H1 (cell line): ENCODE measurements around the gene BLTP3B. TPM values are rescaled to one million over a fixed set of nuclear protein-coding genes. Genes with fewer than 3 reads are reported as not detected.
"Not testable (repeated sequence)": the region's sequence is repeated elsewhere in the genome, so short reads cannot be mapped to it uniquely, and the experiment has no call there.

ENCODE experiments used
- CTCF ChIA-PET: fragments of 300-600 bp; sonication (Branson Sonifier 250); formaldehyde crosslinking; loops from one replicate; lab custom pipeline; 2021; ENCODE audit not compliant: partially characterized antibody; lab: Charles Lee
- POLR2A ChIA-PET: fragments of 300-600 bp; sonication (Branson Sonifier 250); formaldehyde crosslinking; loops from one replicate; lab custom pipeline; 2021; ENCODE audit warnings: inconsistent platforms; ENCODE audit not compliant: partially characterized antibody; lab: Charles Lee
- DNase-seq, 2 experiments: peaks; one replicate each; pipeline versions ENCODE4 v3.0.0 to v3.0.0-alpha.2; 2010 to 2022; ENCODE audit warnings: low spot score in 2 of 2, low read depth in 1 of 2, mixed read lengths in 1 of 2
- FAIRE-seq: peaks from 2 replicates; lab custom pipeline; 2011; peaks lifted over from hg19 to GRCh38; lab: Jason Lieb, UNC
- H2AFZ ChIP-seq: 2 replicates; pipeline ENCODE4 v1.8.1; 2012; ENCODE audit warnings: low read length, inconsistent platforms
- H2AK5ac ChIP-seq: 2 replicates; pipeline ENCODE4 v1.6.1; 2013; ENCODE audit warnings: low read depth, low read length
- H2BK120ac ChIP-seq: replicated peaks from 2 replicates; pipeline ENCODE3; 2013; ENCODE audit warnings: low read depth, low read length, inconsistent platforms
- H2BK12ac ChIP-seq: 2 replicates; pipeline ENCODE4 v1.6.1; 2013; ENCODE audit warnings: low read depth, low read length
- H2BK15ac ChIP-seq: 2 replicates; pipeline ENCODE4 v1.6.1; 2013; ENCODE audit warnings: low read length
- H2BK20ac ChIP-seq: 2 replicates; pipeline ENCODE4 v1.6.1; 2013; ENCODE audit warnings: low read length
- H2BK5ac ChIP-seq: 2 replicates; pipeline ENCODE4 v1.6.1; 2013; ENCODE audit warnings: low read depth, low read length
- H3K14ac ChIP-seq: 2 replicates; pipeline ENCODE4 v1.6.1; 2013; ENCODE audit warnings: inconsistent platforms; ENCODE audit not compliant: insufficient read length
- H3K18ac ChIP-seq: 2 replicates; pipeline ENCODE4 v1.6.1; 2013; ENCODE audit warnings: low read length; ENCODE audit errors: extremely low read depth
- H3K23ac ChIP-seq: 2 replicates; pipeline ENCODE4 v1.6.1; 2013; ENCODE audit warnings: inconsistent platforms; ENCODE audit not compliant: insufficient read length
- H3K23me2 ChIP-seq: 2 replicates; pipeline ENCODE4 v1.6.1; 2013; ENCODE audit warnings: low read depth, low read length
- H3K27ac ChIP-seq: 2 replicates; pipeline ENCODE4 v1.6.1; 2011; ENCODE audit warnings: low read depth, low read length, inconsistent platforms
- H3K27me3 ChIP-seq, 4 experiments: replicated peaks in 1 of 4; 1 replicate in 1 of 4; 2 replicates in 3 of 4; pipeline versions ENCODE4 v1.6.1 to v1.8.1; 2011 to 2013; ENCODE audit warnings: low read length in 3 of 4, mild to moderate bottlenecking in 3 of 4, inconsistent platforms in 2 of 4, mixed read lengths in 2 of 4, moderate library complexity in 1 of 4; ENCODE audit not compliant: control insufficient read depth in 3 of 4, insufficient read depth in 3 of 4; ENCODE audit errors: extremely low read depth in 1 of 4
- H3K36me3 ChIP-seq, 4 experiments: 2 replicates each; pipeline versions ENCODE4 v1.6.1 to v1.8.1; 2011 to 2013; ENCODE audit warnings: mild to moderate bottlenecking in 4 of 4, low read length in 3 of 4, moderate library complexity in 2 of 4, control low read depth in 1 of 4, inconsistent platforms in 1 of 4; ENCODE audit not compliant: insufficient read depth in 4 of 4, control insufficient read depth in 2 of 4
- H3K4ac ChIP-seq: replicated peaks from 2 replicates; pipeline ENCODE3; 2013; ENCODE audit warnings: low read length, low read depth, mixed read lengths, inconsistent platforms; ENCODE audit not compliant: insufficient read length
- H3K4me1 ChIP-seq, 4 experiments: replicated peaks in 1 of 4; 1 replicate in 1 of 4; 2 replicates in 3 of 4; pipeline versions ENCODE4 v1.6.1 to v1.8.1; 2011 to 2013; ENCODE audit warnings: low read length in 3 of 4, inconsistent platforms in 2 of 4, mixed read lengths in 1 of 4; ENCODE audit not compliant: insufficient read depth in 4 of 4, control insufficient read depth in 3 of 4
- H3K4me2 ChIP-seq, 2 experiments: 2 replicates each; pipeline versions ENCODE4 v1.6.1 to v1.8.1; 2011 to 2013; ENCODE audit warnings: low read depth in 2 of 2, low read length in 2 of 2, control low read depth in 1 of 2, inconsistent platforms in 1 of 2, mild to moderate bottlenecking in 1 of 2; ENCODE audit not compliant: insufficient read depth in 1 of 2
- H3K4me3 ChIP-seq, 4 experiments: fragments of 200-600, 300-600 bp in 1 of 4; sonication (generic), shearing (Covaris generic), sonication (Bioruptor Twin) in 1 of 4; 2 replicates each; pipeline versions ENCODE4 v1.5.1 to v1.8.1; 2011 to 2016; ENCODE audit warnings: low read length in 4 of 4, low read depth in 3 of 4, control low read depth in 2 of 4, inconsistent platforms in 2 of 4, mild to moderate bottlenecking in 2 of 4, mixed read lengths in 1 of 4, moderate library complexity in 1 of 4; ENCODE audit not compliant: insufficient read depth in 2 of 4; ENCODE audit errors: extremely low read depth in 1 of 4
- H3K56ac ChIP-seq: replicated peaks from 2 replicates; pipeline ENCODE3; 2013; ENCODE audit warnings: low read depth, mild to moderate bottlenecking, mixed read lengths, low read length, inconsistent platforms; ENCODE audit not compliant: insufficient read length
- H3K79me1 ChIP-seq: 2 replicates; pipeline ENCODE4 v1.6.1; 2013; ENCODE audit warnings: low read depth, low read length, control low read depth
- H3K79me2 ChIP-seq, 2 experiments: 2 replicates each; pipeline versions ENCODE4 v1.6.1 to v1.8.1; 2012 to 2013; ENCODE audit warnings: low read length in 2 of 2, mild to moderate bottlenecking in 2 of 2, inconsistent platforms in 1 of 2; ENCODE audit not compliant: insufficient read depth in 2 of 2, control insufficient read depth in 1 of 2
- H3K9ac ChIP-seq, 4 experiments: replicated peaks in 1 of 4; 1 replicate in 1 of 4; 2 replicates in 3 of 4; pipeline versions ENCODE4 v1.6.1 to v1.8.1; 2011 to 2013; ENCODE audit warnings: low read depth in 3 of 4, low read length in 3 of 4, control low read depth in 2 of 4, mild to moderate bottlenecking in 2 of 4, moderate library complexity in 2 of 4, inconsistent platforms in 1 of 4; ENCODE audit errors: extremely low read depth in 1 of 4
- H3K9me3 ChIP-seq, 2 experiments: 2 replicates each; pipeline versions ENCODE4 v1.6.1 to v1.8.1; 2012 to 2013; ENCODE audit warnings: mild to moderate bottlenecking in 2 of 2, moderate library complexity in 2 of 2, control low read depth in 1 of 2, inconsistent platforms in 1 of 2, low read depth in 1 of 2, low read length in 1 of 2, mixed read lengths in 1 of 2; ENCODE audit not compliant: insufficient read depth in 2 of 2
- H4K20me1 ChIP-seq, 2 experiments: replicated peaks in 1 of 2; 2 replicates each; pipeline versions ENCODE3 to v1.8.1; 2011 to 2013; ENCODE audit warnings: inconsistent platforms in 2 of 2, low read length in 2 of 2, mild to moderate bottlenecking in 1 of 2; ENCODE audit not compliant: insufficient read depth in 2 of 2, control insufficient read depth in 1 of 2
- H4K5ac ChIP-seq: 2 replicates; pipeline ENCODE4 v1.6.1; 2013; ENCODE audit warnings: low read length, low read depth, mixed read lengths, inconsistent platforms; ENCODE audit not compliant: insufficient read length
- H4K8ac ChIP-seq: 2 replicates; pipeline ENCODE4 v1.8.0; 2013; ENCODE audit warnings: mild to moderate bottlenecking, moderate library complexity, low read length, inconsistent platforms; ENCODE audit not compliant: insufficient read depth; ENCODE audit errors: extremely low read depth
- H4K91ac ChIP-seq: replicated peaks from 2 replicates; pipeline ENCODE3; 2013; ENCODE audit warnings: low read length, mixed read lengths, inconsistent platforms; ENCODE audit not compliant: insufficient read length
- WGBS, 2 experiments: shearing (Covaris generic) in 1 of 2; methylation state at CpG; one replicate each; pipeline versions ENCODE4 v1.1.6 to v1.1.7; 2013 to 2015; ENCODE audit warnings: low lambda C conversion rate in 2 of 2, mixed read lengths in 2 of 2, inconsistent platforms in 1 of 2, low coverage in 1 of 2, missing lambda C conversion rate in 1 of 2; ENCODE audit not compliant: insufficient replicate concordance in 2 of 2, insufficient coverage in 1 of 2, insufficient read length in 1 of 2; ENCODE audit errors: extremely low coverage in 1 of 2, missing lambda C conversion rate in 1 of 2; 5-methylcytosine and 5-hydroxymethylcytosine counted together
- polyA plus RNA-seq, 7 experiments: library from polyadenylated mRNA; depleted of rRNA in 3 of 7; stranded (reverse) in 5 of 7; unstranded in 2 of 7; fragments of >200 nt in 5 of 7; fragments of 200-250 nt in 2 of 7; gene quantifications; 1 replicate in 5 of 7; 2 replicates in 1 of 7; 4 replicates in 1 of 7; pipeline versions ENCODE4 v1.2.1 to v1.2.3, GENCODE V29; 2011 to 2013; ENCODE audit warnings: missing spikeins in 2 of 7, mixed read lengths in 2 of 7
- total RNA-seq: library from RNA; stranded (reverse); fragmentation: NEBNext Ultra II Directional; extraction: Animal tissue kit (Norgen Biotek cat#: 25700); gene quantifications from 2 replicates; pipeline ENCODE4 v1.2.1, GENCODE V29; 2021

The BLTP3B gene
- total and polyA plus RNA-seq, 2 of the 8 experiments (the other 6 are each of a cell fraction or from before 2014, with no cell fraction given): 7.0 to 28.6 TPM

GRCh38 chr12:100188888-100189635, 46.4 kb upstream of the BLTP3B start:
- CTCF ChIA-PET: interaction anchor here (0.6 to 3.6 kb wide), 3 partner anchors 11 to 39 kb away, joined by 3 to 15 read pairs (median 6); no protein-coding TSS in a partner anchor
- not testable (repeated sequence) for H3K4ac ChIP-seq, H3K27ac ChIP-seq, DNase-seq, H2BK120ac ChIP-seq, H3K56ac ChIP-seq, H2BK5ac ChIP-seq, H2AFZ ChIP-seq, H2BK15ac ChIP-seq, H3K79me2 ChIP-seq, H4K5ac ChIP-seq, H4K20me1 ChIP-seq, H2BK20ac ChIP-seq, H3K4me1 ChIP-seq, H3K23me2 ChIP-seq, H3K14ac ChIP-seq, H4K91ac ChIP-seq, H3K36me3 ChIP-seq, H2BK12ac ChIP-seq, H4K8ac ChIP-seq, H3K4me3 ChIP-seq, FAIRE-seq, H3K18ac ChIP-seq, H3K23ac ChIP-seq, H3K79me1 ChIP-seq, H3K4me2 ChIP-seq, H3K9me3 ChIP-seq, H2AK5ac ChIP-seq, H3K9ac ChIP-seq, H3K27me3 ChIP-seq
- POLR2A ChIA-PET: interaction anchor here (0.9 to 1.2 kb wide), 3 partner anchors 18 to 36 kb away, joined by 3 read pairs; no protein-coding TSS in a partner anchor
- 94% methylated on average over 11 of the region's 11 CpGs; no CpG with 5 or more reads in 1 of the 2 experiments for WGBS, 2 experiments
